ES-I3 (cell line): ENCODE data around the gene PDLIM5.

ENCODE experiments used
- H3K36me3 ChIP-seq: 2 replicates; pipeline ENCODE4 v1.6.1; 2013; ENCODE audit warnings: mild to moderate bottlenecking, low read length, control low read depth, moderate library complexity; ENCODE audit not compliant: insufficient read depth
- H3K4me1 ChIP-seq: 2 replicates; pipeline ENCODE4 v1.6.1; 2013; ENCODE audit warnings: mild to moderate bottlenecking, control low read depth, low read length; ENCODE audit not compliant: insufficient read depth
- H3K9ac ChIP-seq: 2 replicates; pipeline ENCODE4 v1.6.1; 2013; ENCODE audit warnings: low read depth, mild to moderate bottlenecking, low read length, moderate library complexity
- H3K9me3 ChIP-seq: 2 replicates; pipeline ENCODE4 v1.6.1; 2013; ENCODE audit warnings: mild to moderate bottlenecking, low read length, moderate library complexity; ENCODE audit not compliant: control insufficient read depth, insufficient read depth

PDLIM5 gene

DNA sequence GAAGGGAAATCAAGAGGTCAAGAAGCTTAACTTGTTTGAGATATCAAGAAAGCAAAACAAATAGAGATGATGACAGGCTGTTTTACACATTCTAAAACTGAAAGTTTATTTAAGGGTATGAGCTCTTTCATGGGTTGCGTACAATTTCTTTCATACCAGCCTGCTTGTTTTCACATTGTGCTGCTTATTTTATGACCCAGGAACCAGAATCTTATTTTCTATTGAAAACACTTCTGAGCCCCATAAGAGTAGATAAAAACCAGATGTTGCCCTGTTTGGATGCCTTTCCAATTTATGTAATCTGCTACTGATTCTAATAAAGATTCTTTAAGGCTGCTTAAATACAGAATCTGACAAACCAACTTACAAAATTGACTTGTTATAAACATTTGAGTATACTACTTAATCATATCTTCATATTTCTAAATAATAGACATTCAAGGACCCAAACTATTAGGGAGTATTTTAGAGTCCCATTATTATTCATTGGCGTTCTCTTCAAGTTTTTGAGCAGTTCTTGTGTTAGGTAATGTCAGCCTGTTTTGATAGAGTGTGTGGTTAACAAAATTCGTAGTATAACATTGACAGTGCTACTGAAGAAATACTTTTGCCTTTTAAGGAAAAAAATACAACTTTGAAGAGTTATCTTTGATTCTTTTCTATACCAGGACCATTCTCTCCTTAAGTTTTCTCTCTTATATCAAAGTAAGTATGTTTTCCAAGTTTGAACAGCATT is 74.4 kb downstream of the PDLIM5 start:
- H3K4me1 ChIP-seq, result no peaks in the 10 kb centered on the region
- H3K9ac ChIP-seq, result no peak overlapping the region
- H3K36me3 ChIP-seq, result no peaks in the 10 kb centered on the region
- no peaks in the 10 kb centered on the region for H3K9me3 ChIP-seq

DNA sequence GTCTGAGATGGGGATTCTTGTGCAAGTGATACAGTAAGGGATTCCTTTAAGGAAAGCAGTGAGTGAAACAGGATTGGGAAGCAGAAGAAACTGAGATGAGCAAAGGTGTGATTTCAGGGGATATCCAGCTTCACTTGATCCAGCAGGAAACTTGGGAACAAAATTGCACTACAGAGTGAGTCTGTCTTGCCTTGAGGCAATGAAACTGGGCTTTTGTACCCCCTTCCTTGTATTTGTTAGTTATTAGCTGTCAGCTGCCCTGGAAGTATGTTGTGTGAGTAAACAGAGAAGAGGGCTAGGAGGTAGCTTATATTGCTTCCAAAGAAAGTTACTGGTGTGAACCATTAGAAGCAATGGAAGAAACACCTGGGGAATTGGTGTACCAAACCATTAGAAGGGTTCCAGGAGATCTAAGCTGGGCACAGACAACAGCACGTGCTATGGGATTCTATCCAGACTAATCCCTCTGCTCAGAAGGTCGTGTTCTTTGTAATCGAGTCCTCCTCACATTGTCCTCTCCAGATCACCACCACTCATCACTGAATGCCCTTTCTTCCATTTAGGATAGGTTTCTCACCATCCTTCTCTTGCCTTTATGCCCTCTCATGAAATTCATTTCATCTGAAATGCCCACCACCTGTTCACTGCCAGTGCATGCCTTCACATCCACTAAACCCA is 76.0 kb downstream of the PDLIM5 start:
- H3K36me3 ChIP-seq, result no peaks in the 10 kb centered on the region
- no peaks in the 10 kb centered on the region for H3K4me1 ChIP-seq
- H3K9me3 ChIP-seq, result no peaks in the 10 kb centered on the region
- H3K9ac ChIP-seq, result no peak overlapping the region

DNA sequence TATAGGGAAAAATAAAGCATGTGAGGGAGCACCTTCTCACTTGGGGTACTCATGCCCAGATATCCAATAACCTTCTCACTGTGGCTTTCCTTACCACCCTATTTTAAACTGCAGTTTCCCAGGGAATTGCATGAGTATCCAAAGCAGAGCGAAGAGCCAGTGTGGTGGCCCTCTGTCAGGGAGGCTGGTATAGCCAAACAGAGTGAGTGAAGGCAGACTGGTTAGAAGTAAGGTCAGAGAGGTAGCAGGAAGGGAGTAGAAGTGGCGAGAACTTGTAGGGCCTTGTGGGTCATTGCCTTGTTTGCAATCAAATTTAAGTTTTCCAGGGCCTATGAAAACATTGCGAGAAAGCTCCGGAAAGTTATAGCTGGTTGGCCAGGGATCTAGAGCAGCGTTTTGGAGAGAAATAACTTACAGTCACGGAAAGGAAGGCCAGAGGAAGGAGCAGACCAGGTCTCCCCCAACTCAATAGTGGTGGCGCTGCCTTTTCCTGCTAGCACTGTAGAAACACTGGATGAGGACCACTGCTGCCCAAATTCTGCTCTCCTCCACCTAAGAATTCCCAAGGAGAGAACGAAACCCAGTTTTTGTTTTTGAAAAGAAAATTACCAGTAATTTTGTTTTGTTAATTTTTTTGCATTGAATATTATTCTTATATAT is 77.2 kb downstream of the PDLIM5 start:
- H3K9me3 ChIP-seq, result no peaks in the 10 kb centered on the region
- no peaks in the 10 kb centered on the region for H3K36me3 ChIP-seq
- H3K9ac ChIP-seq, result no peak overlapping the region
- peaks cover 6% of the 10 kb centered on the region for H3K4me1 ChIP-seq

GRCh38 chr4:94530073-94530472 is 78.3 kb downstream of the PDLIM5 start:
- Histone ChIP-seq H3K36me3 (no peaks in the 10 kb centered on the region), H3K4me1 (peaks cover 14% of the 10 kb centered on the region), H3K9me3 (no peaks in the 10 kb centered on the region), H3K9ac (no peak overlapping the region)

DNA sequence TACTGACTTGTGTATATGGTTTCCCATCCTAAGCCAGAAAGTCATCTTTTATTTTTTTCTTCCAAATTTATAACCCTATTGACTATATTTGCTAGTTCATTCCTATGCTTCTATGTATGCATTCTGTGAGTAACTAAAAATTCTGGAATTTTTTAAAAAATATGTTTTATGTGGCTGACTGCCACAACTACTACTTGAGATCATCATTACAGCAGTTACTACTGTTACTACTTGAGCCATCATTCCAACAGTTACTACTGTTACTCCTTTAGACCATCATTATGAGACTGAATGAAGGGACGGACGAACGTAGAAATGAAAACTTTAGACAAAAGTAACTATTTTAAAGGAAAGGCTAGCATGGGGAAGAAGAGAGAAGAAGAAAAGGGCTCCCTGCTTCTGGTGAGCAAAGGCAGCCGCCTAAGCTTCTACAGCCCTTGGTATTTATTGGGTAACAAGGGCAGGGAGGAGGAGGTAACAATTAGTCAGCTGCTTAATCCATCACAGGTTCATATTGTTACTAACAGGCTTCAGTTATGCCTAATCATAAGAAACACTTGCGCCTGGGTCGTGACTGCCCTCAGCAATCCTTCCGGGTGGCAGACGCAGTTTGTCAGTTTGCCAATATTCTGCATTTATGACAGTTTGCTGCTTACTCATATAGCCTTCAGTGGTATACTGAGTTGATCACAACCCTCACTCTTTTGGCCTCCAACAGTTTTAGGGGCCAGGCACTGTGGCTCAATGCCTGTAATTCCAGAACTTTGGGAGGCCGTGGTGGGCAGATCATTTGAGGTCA is 80.4 kb downstream of the PDLIM5 start:
- H3K9ac ChIP-seq, result no peak overlapping the region
- no peaks in the 10 kb centered on the region for H3K9me3 ChIP-seq
- peaks cover 33% of the 10 kb centered on the region for H3K4me1 ChIP-seq
- no peaks in the 10 kb centered on the region for H3K36me3 ChIP-seq

DNA sequence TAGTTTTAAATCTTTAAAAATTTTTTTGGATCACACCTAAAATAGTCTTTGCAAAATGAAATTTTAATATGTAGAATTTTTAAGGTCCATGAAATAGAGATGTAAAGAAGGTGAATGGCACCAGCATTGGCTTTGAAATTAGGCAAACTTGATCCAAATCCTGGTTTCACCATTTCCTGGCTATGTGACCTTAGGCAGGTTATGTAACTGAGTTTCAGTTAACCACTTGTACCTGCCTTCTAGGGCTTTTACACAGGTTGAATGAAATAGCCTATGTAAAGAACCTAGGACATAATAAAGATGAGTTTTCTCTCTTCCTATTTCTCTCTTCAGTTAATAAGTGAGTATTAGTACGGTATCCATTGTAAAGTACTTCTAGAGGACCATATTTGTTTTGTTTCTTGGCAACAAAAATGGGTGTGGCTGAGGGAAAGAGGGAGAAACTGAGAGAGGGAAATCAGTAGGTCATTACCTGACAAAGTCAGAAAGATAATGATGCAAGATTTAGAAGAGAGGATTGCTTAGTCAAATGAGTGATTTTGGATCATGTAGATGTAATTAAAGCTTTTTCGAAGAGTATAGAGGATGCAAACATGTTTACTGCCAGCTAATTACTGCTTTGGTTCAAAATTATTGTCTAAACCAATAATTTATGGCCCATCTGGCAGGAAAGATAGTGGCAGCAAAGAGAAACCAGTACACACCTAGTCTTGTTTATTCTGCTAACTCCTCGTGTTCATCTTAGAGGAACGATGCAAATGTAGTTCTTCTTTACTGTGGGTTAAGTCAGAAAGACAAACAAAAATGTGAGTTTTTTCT is 81.9 kb downstream of the PDLIM5 start:
- no peaks in the 10 kb centered on the region for H3K36me3 ChIP-seq
- no peaks in the 10 kb centered on the region for H3K9me3 ChIP-seq
- peaks cover 41% of the 10 kb centered on the region for H3K4me1 ChIP-seq
- no peak overlapping the region for H3K9ac ChIP-seq

GRCh38 chr4:94534401-94535312 is 82.9 kb downstream of the PDLIM5 start:
- Histone ChIP-seq H3K9me3 (no peaks in the 10 kb centered on the region), H3K36me3 (no peaks in the 10 kb centered on the region), H3K4me1 (peaks cover 41% of the 10 kb centered on the region), H3K9ac (peak overlapping the region; percentile 14; the same call in 1 of the 2 replicates)

DNA sequence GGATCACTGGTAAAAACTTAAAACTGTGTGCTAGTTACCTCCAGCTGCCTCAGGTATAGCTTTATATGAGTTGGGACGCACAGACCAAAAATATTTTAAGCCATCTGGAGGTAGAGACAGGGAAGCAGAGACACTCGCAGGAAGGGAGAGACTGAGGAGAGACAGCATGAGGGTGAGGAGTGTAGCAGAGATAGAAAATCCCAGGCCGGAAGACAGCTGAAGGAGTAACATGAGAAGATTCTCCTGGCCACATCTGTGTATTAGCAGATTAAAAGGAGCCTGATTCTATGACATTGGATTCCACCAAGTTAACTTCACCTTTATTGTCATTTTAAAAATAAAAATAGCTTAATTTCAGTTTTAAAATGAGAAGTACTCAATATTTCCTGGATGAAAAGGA is 84.3 kb downstream of the PDLIM5 start:
- H3K4me1 ChIP-seq, result peaks cover 48% of the 10 kb centered on the region
- no peak overlapping the region for H3K9ac ChIP-seq
- no peaks in the 10 kb centered on the region for H3K36me3 ChIP-seq
- no peaks in the 10 kb centered on the region for H3K9me3 ChIP-seq

DNA sequence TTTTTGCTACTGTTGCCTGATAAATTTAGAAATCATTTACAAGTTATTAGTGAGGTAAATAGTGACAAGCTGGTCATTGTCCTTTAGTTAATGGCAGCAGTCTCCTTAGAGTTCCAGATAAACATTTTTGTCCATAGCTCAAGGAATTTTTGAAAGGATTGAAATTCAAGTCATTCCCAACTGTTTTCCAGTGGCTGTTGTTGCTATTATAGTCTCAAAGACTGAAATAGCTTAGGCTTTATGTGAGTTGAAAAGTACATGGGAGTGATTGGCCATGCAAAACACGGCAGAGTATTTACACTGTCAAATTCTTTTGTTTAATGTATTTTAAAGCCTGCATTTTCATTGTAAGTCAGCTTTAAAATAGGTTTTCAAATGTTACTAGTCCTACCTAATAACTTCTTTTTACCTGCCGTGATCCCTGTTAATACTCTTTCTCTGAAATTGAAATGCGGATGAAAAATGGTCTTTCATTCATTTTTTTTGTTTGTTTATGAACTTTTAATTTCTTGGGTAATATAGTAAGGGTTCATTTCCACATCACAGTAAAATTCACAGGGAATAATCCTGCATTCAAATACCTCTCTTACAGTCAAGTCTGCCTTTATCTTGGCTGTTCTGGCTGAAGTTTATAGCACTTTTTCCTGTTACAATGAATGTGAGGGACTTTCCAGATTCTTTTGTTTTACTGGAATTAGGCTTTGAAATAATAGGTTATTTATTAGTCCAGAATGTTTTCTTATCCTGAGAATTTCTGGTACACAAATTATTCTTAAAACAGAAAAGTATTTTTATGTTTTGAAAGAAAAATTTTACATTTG is 85.1 kb downstream of the PDLIM5 start:
- Histone ChIP-seq H3K4me1 (peaks cover 56% of the 10 kb centered on the region), H3K9ac (no peak overlapping the region)

GRCh38 chr4:94537921-94538628 is 86.3 kb downstream of the PDLIM5 start:
- Histone ChIP-seq H3K9ac (no peak overlapping the region), H3K9me3 (no peaks in the 10 kb centered on the region), H3K4me1 (peaks cover 56% of the 10 kb centered on the region), H3K36me3 (no peaks in the 10 kb centered on the region)

More for the DNA sequence above, 85.1 kb downstream of the PDLIM5 start:
- Histone ChIP-seq H3K36me3 (no peaks in the 10 kb centered on the region), H3K9me3 (no peaks in the 10 kb centered on the region)

GRCh38 chr4:94540476-94540875 is 88.7 kb downstream of the PDLIM5 start:
- no peaks in the 10 kb centered on the region for H3K36me3 ChIP-seq
- peaks cover 38% of the 10 kb centered on the region for H3K4me1 ChIP-seq
- H3K9ac ChIP-seq, result no peak overlapping the region
- no peaks in the 10 kb centered on the region for H3K9me3 ChIP-seq

DNA sequence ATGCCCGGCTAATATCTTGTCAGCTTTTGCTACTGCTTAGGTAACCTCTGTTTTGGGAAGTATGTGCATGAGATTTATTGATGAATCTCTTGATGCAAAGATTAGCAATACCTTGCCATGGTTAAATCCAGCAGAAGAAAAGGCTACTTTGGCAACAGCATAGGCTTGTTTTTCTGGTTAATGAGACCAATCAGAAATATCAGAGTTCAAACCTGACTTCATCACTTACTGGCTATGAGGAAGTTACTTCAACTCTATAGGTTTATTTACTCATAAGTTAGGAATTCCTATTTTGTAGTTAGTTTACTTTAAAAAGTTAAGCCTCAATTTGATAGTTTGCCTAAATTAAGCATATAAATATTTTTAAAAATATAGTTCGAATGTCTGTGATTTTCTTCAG is 93.1 kb downstream of the PDLIM5 start:
- no peaks in the 10 kb centered on the region for H3K36me3 ChIP-seq
- H3K9ac ChIP-seq, result no peak overlapping the region
- H3K4me1 ChIP-seq, result peaks cover 25% of the 10 kb centered on the region
- no peaks in the 10 kb centered on the region for H3K9me3 ChIP-seq
